HL-60 (cell line): ENCODE data around the gene MAFG.

Source experiments
- CTCF ChIP-seq: IDR thresholded peaks from one replicate; pipeline ENCODE4 v1.5.1; 2011; ENCODE audit warnings: low read length, control low read depth, inconsistent platforms; ENCODE audit not compliant: insufficient read depth
- GABPA ChIP-seq: IDR thresholded peaks from 2 replicates; pipeline ENCODE4 v1.6.1; 2012; ENCODE audit warnings: low read depth
- POLR2AphosphoS5 ChIP-seq: IDR thresholded peaks from 2 replicates; pipeline ENCODE4 v1.6.1; 2012; ENCODE audit warnings: low read depth
- REST ChIP-seq: IDR thresholded peaks from 2 replicates; pipeline ENCODE4 v1.6.1; 2012; ENCODE audit warnings: low read depth; ENCODE audit not compliant: insufficient replicate concordance

GRCh38 chr17:81947189-81947588, 19.7 kb upstream of the MAFG start, which contains the start of gene MYADML2:
- no peak for TF ChIP-seq POLR2AphosphoS5
- TF ChIP-seq CTCF: no peak
- no peak for TF ChIP-seq GABPA
- TF ChIP-seq REST: no peak
